ENCODE data around the gene MPZ. TPM values are rescaled to one million over a fixed set of nuclear protein-coding genes. Genes with fewer than 3 reads are reported as not detected.

The MPZ gene
- total and polyA plus RNA-seq, 9 of the 15 experiments (the other 6 are each of a cell fraction or from before 2014, with no cell fraction given) = 0.22 to 16.6 (median 10.9) TPM

DNA sequence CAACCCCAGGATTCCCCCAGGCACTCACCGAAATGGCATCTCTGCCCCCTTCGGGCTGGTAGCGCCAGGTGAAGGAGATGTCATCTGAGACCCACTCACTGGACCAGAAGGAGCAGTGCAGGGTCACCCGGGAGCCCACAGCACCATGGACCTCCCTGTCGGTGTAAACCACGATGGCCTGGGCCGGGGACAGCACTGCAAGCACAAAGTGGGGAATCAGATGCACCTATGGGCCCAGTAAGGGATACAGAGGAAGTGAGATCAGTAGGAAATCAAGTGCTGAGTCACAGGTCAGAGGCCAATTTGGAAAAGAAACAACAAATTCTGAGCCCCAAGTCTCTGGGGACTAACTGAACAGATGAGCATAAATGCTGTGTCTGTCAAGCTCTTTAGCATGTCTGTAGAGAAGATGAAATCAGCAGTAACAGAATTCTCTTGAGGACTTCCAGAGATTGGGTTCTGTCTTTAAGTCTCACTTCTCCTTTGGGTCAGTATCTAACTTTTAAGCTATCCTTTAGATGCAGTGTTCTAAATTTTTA, 2.5 kb downstream of the MPZ start (continued):
- TF ChIP-seq FOXM1 (IDR thresholded peaks at IDR 0.05; ENCODE audit: low read depth) = peak; percentile 39; the same call in 1 of the 2 replicates
- no peak for TF ChIP-seq FOXM1 (CRISPR knock-in tag; IDR thresholded peaks at IDR 0.05; ENCODE audit: low read depth)
- TF ChIP-seq, protein P1, sequence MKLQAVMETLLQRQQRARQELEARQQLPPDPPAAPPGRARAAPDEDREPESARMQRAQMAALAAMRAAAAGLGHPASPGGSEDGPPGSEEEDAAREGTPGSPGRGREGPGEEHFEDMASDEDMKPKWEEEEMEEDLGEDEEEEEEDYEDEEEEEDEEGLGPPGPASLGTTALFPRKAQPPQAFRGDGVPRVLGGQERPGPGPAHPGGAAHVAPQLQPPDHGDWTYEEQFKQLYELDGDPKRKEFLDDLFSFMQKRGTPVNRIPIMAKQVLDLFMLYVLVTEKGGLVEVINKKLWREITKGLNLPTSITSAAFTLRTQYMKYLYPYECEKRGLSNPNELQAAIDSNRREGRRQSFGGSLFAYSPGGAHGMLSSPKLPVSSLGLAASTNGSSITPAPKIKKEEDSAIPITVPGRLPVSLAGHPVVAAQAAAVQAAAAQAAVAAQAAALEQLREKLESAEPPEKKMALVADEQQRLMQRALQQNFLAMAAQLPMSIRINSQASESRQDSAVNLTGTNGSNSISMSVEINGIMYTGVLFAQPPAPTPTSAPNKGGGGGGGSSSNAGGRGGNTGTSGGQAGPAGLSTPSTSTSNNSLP (IDR thresholded peaks at IDR 0.05; ENCODE audit: borderline replicate concordance, low read depth, low read length) = 0 out of 2 replicates have a peak, but pooled peaks have one; percentile 25
- TF ChIP-seq, protein P2, sequence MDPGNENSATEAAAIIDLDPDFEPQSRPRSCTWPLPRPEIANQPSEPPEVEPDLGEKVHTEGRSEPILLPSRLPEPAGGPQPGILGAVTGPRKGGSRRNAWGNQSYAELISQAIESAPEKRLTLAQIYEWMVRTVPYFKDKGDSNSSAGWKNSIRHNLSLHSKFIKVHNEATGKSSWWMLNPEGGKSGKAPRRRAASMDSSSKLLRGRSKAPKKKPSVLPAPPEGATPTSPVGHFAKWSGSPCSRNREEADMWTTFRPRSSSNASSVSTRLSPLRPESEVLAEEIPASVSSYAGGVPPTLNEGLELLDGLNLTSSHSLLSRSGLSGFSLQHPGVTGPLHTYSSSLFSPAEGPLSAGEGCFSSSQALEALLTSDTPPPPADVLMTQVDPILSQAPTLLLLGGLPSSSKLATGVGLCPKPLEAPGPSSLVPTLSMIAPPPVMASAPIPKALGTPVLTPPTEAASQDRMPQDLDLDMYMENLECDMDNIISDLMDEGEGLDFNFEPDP (CRISPR knock-in tag; IDR thresholded peaks at IDR 0.05) = 0 out of 2 replicates have a peak, but pooled peaks have one; percentile 20
- peak; percentile 89 for TF ChIP-seq MAFG (tag; conservative IDR thresholded peaks at IDR 0.05)
- peak; percentile 62; the same call in 1 of the 2 replicates for TF ChIP-seq ATF4 (CRISPR knock-in tag; IDR thresholded peaks at IDR 0.05)
- TF ChIP-seq HNRNPL (IDR thresholded peaks at IDR 0.05; ENCODE audit: low read depth, low read length) = no peak
- TF ChIP-seq, protein P3, sequence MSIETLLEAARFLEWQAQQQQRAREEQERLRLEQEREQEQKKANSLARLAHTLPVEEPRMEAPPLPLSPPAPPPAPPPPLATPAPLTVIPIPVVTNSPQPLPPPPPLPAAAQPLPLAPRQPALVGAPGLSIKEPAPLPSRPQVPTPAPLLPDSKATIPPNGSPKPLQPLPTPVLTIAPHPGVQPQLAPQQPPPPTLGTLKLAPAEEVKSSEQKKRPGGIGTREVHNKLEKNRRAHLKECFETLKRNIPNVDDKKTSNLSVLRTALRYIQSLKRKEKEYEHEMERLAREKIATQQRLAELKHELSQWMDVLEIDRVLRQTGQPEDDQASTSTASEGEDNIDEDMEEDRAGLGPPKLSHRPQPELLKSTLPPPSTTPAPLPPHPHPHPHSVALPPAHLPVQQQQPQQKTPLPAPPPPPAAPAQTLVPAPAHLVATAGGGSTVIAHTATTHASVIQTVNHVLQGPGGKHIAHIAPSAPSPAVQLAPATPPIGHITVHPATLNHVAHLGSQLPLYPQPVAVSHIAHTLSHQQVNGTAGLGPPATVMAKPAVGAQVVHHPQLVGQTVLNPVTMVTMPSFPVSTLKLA (conservative IDR thresholded peaks at IDR 0.05) = peak in 1 of 2 experiments; percentile 43; a peak in 1 of 4 replicates
- TF ChIP-seq NCOA6 (IDR thresholded peaks at IDR 0.05) = no peak
- peak; percentile 70 for TF ChIP-seq ARID1B (IDR thresholded peaks at IDR 0.05)
- no peak for TF ChIP-seq SAFB (IDR thresholded peaks at IDR 0.05; ENCODE audit: borderline replicate concordance, low read depth, low read length)
- TF ChIP-seq ZNF57 (CRISPR knock-in tag; IDR thresholded peaks at IDR 0.05) = no peak
- TF ChIP-seq TAF1 (IDR thresholded peaks at IDR 0.05; ENCODE audit: control insufficient read depth, extremely low read depth, insufficient read depth, low read length, severe bottlenecking) = peak; percentile 39
- TF ChIP-seq ZNF24 (IDR thresholded peaks at IDR 0.05) = peak; percentile 7; the same call in 1 of the 2 replicates
- 0 out of 4 replicates have a peak, but pooled peaks of 1 of the 2 experiments have one; percentile 67 for TF ChIP-seq TEAD1 (CRISPR knock-in tag; IDR thresholded peaks at IDR 0.05)
- TF ChIP-seq ZBTB17 (CRISPR knock-in tag; IDR thresholded peaks at IDR 0.05) = peak; percentile 57; the same call in 1 of the 2 replicates
- TF ChIP-seq KLF10 (CRISPR knock-in tag; IDR thresholded peaks at IDR 0.05) = no peak
- TF ChIP-seq, protein P4, sequence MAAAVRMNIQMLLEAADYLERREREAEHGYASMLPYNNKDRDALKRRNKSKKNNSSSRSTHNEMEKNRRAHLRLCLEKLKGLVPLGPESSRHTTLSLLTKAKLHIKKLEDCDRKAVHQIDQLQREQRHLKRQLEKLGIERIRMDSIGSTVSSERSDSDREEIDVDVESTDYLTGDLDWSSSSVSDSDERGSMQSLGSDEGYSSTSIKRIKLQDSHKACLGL (CRISPR knock-in tag; IDR thresholded peaks at IDR 0.05; ENCODE audit: borderline replicate concordance, poor library complexity, severe bottlenecking) = no peak
- TF ChIP-seq POLR2G (IDR thresholded peaks at IDR 0.05; ENCODE audit: low read depth, low read length) = peak; percentile 59
- TF ChIP-seq, protein P5, sequence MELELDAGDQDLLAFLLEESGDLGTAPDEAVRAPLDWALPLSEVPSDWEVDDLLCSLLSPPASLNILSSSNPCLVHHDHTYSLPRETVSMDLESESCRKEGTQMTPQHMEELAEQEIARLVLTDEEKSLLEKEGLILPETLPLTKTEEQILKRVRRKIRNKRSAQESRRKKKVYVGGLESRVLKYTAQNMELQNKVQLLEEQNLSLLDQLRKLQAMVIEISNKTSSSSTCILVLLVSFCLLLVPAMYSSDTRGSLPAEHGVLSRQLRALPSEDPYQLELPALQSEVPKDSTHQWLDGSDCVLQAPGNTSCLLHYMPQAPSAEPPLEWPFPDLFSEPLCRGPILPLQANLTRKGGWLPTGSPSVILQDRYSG (tag; conservative IDR thresholded peaks at IDR 0.05; ENCODE audit: low read depth) = 0 out of 2 replicates have a peak, but pooled peaks have one; percentile 42
- no peak for TF ChIP-seq ZNF274 (IDR thresholded peaks at IDR 0.05; ENCODE audit: borderline replicate concordance, low read depth, low read length)
